Chondrocyte (in vitro differentiated cells): ENCODE measurements around the gene MYT1. TPM values are rescaled to one million over a fixed set of nuclear protein-coding genes. Genes with fewer than 3 reads are reported as not detected.
A peak's percentile ranks its signal among the peaks of the same experiment; 100 is the strongest.

Experiments
- DNase-seq: peaks from one replicate; pipeline ENCODE4 v3.0.0; 2021; ENCODE audit warnings: mixed read lengths, low spot score
- H3K27ac Mint-ChIP-seq: one replicate; pipeline ENCODE4 v1.8.0; 2021; ENCODE audit warnings: mild to moderate bottlenecking, moderate library complexity, mixed read lengths; ENCODE audit not compliant: unreplicated experiment
- H3K27me3 Mint-ChIP-seq: 2 replicates; pipeline ENCODE4 v1.8.0; 2021; ENCODE audit warnings: low read depth, mixed read lengths
- H3K36me3 Mint-ChIP-seq: 2 replicates; pipeline ENCODE4 v1.8.0; 2021; ENCODE audit warnings: low read depth, mixed read lengths
- H3K4me1 Mint-ChIP-seq: 2 replicates; pipeline ENCODE4 v1.8.0; 2021; ENCODE audit warnings: low read depth, mild to moderate bottlenecking, mixed read lengths
- H3K4me3 Mint-ChIP-seq: one replicate; pipeline ENCODE4 v1.8.0; 2021; ENCODE audit warnings: mild to moderate bottlenecking, moderate library complexity, mixed read lengths; ENCODE audit not compliant: unreplicated experiment
- H3K9me3 Mint-ChIP-seq: 2 replicates; pipeline ENCODE4 v1.8.0; 2021; ENCODE audit warnings: low read depth, mixed read lengths
- CTCF ChIP-seq: fragments of 200-600 bp; sonication (generic); IDR thresholded peaks from 2 replicates; pipeline ENCODE4 v1.5.0; 2021; ENCODE audit warnings: antibody characterized with exemption, mild to moderate bottlenecking, moderate library complexity
- total RNA-seq: library from RNA; stranded (reverse); gene quantifications from 3 replicates; pipeline ENCODE4 v1.2.1, GENCODE V29; 2021

The MYT1 gene
- total RNA-seq, 1 donor from 2014 or later = not detected

GRCh38 chr20:64238851-64239387, 74.7 kb downstream of the MYT1 start:
- no peak overlapping the region for H3K27ac Mint-ChIP-seq
- no peaks in the 10 kb centered on the region for H3K9me3 Mint-ChIP-seq
- H3K4me3 Mint-ChIP-seq = no peak overlapping the region
- H3K27me3 Mint-ChIP-seq = peaks cover 13% of the 10 kb centered on the region
- H3K36me3 Mint-ChIP-seq = no peaks in the 10 kb centered on the region
- no peaks in the 10 kb centered on the region for H3K4me1 Mint-ChIP-seq
- no peak for TF ChIP-seq CTCF
- DNase-seq = no peak

GRCh38 chr20:64239449-64240242, 75.4 kb downstream of the MYT1 start:
- H3K4me3 Mint-ChIP-seq = no peak overlapping the region
- TF ChIP-seq CTCF = no peak
- peak; percentile 62 for DNase-seq
- no peaks in the 10 kb centered on the region for H3K36me3 Mint-ChIP-seq
- no peaks in the 10 kb centered on the region for H3K9me3 Mint-ChIP-seq
- H3K27me3 Mint-ChIP-seq = peaks cover 15% of the 10 kb centered on the region
- H3K27ac Mint-ChIP-seq = no peak overlapping the region
- no peaks in the 10 kb centered on the region for H3K4me1 Mint-ChIP-seq

- no peak overlapping the region for H3K4me3 Mint-ChIP-seq
- H3K4me1 Mint-ChIP-seq = no peaks in the 10 kb centered on the region
- no peak overlapping the region for H3K27ac Mint-ChIP-seq
- H3K9me3 Mint-ChIP-seq = no peaks in the 10 kb centered on the region
- H3K36me3 Mint-ChIP-seq = no peaks in the 10 kb centered on the region
- H3K27me3 Mint-ChIP-seq = peaks cover 19% of the 10 kb centered on the region
- TF ChIP-seq CTCF = no peak
- peak; percentile 88 for DNase-seq
Observed at GRCh38 chr20:64240243-64241015, 76.2 kb downstream of the MYT1 start.

- peak; percentile 42 for DNase-seq
- Mint-ChIP-seq H3K27ac (no peak overlapping the region), H3K9me3 (no peaks in the 10 kb centered on the region), H3K36me3 (no peaks in the 10 kb centered on the region), H3K4me1 (no peaks in the 10 kb centered on the region), H3K4me3 (no peak overlapping the region), H3K27me3 (peaks cover 24% of the 10 kb centered on the region)
- TF ChIP-seq CTCF = no peak
Observed at GRCh38 chr20:64241061-64241460, 76.8 kb downstream of the MYT1 start.
